ENCODE measurements around the gene ENKUR.
"Not testable (repeated sequence)": the region's sequence is repeated elsewhere in the genome, so short reads cannot be mapped to it uniquely, and the experiment has no call there.

The ENKUR gene

DNA sequence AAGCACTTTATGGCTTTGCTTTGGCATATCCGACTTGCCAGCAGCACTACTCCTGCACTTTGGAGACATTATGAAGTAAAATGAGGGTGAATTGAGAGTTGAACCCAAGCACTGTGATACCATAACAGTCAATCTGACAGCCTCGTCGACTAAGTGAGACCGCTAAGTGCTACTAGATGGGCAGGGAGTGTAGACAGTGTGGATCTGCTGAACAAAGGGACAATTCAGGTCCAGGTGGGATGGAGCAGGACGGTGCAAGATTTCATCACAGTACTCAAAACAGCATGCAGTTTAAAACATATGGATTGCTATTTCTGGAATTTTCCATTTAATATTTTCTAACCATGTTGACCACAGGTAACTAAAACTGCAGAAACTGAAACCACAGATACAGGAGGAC lies 42.8 kb downstream of the ENKUR start:
- no peak for DNase-seq (ENCODE audit: low spot score)

DNA sequence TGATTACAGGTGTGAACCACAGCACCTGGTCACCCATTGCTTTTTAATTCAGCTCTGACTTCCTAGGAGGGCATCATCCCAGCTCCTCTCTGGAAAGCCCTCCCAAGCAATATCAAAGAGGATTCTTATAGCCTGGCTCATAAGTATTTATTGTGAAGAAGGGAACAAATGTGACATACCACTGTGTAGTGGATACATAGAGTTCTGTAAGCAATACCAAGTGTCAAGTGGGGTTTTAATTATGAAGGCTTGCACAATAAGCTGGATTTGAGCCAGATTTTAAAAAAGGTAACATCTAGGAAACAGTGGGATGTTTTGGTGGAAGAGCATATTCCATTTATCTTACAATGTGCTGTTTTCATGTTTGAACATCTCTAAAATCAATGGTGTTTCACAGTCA lies 44.6 kb downstream of the ENKUR start:
- no peak for DNase-seq (ENCODE audit: low spot score)

DNA sequence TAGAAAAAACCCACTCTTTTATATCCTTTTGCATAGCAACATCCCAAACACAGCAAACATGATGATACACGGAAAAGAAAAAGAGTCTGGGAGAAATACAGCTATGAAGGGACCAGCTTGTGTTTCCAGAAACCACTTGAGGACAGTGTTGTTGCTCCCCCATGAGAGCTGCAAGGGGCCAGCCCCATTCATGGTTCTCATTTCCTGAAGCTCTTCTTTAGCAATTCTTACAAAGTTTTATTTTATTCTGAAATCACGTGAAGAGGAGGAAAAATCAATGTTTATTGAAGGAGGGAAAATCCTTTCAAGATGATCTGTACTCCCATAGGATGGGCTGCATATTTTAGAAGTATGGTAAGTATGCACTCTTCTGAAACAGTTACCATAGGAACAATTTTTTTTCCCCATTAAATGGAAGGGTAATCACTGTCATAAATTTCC lies 46.1 kb downstream of the ENKUR start:
- DNase-seq (ENCODE audit: low spot score): no peak

DNA sequence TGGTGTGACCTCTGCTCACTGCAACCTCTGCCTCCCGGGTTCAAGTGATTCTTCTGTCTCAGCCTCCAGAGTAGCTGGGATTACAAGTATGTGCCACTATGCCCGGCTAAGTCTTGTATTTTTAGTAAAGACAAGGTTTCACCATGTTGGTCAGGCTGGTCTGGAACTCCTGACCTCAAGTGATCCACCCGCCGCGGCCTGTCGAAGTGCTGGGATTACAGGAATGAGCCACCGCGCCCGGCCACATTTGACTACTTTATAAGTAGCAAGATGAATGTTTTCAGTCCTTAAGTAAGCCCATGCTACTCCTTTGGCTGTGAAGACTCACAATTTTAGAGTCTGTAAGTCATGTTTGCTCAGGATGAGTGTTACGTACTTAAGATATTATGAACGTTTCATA lies 47.0 kb downstream of the ENKUR start:
- not testable (repeated sequence) for DNase-seq (ENCODE audit: low spot score)

DNA sequence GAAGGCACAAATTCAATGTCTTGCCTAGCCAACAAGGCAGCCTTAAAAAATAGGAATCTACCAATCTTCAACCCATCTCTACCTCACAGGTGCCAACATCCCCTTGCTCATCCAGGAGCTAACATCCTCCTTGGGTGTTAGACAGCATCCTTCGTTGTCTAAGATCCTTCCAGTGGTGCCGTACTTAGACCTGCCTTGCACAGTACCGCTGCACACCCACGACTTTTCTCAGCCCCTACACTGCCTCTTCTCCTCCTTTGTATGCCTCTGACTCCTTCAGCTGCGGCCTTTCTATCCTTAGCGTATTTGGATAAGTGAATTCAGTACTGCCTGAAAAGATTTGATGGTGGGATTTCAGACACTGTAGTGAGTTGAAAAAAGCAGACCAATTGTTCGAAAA lies 47.6 kb downstream of the ENKUR start:
- no peak for DNase-seq (ENCODE audit: low spot score)

DNA sequence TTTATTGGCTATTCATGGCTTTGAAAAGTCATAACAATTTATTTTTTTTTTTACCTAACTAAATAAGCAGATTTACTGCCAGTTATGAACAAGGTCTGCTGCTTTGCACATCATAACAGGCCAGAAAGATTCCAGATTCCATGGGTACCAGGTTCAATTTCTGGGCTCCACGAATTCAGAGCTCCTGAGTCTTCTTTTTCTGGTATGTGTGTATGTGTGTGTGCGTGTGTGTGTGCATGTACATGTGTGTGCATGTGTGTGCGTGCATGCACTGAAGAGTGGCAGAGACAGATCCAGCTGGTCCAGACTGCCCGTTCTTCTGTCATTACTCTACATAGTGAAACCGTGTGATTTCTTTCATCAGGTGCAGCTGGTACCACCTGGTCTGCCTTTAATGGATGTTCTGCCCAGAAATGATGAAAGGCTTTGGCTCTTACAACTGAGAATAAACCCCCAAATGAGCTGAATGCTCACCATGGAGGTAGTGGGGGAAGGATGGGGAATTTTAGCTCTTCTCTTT lies 48.9 kb downstream of the ENKUR start:
- no peak for DNase-seq (ENCODE audit: low spot score)

DNA sequence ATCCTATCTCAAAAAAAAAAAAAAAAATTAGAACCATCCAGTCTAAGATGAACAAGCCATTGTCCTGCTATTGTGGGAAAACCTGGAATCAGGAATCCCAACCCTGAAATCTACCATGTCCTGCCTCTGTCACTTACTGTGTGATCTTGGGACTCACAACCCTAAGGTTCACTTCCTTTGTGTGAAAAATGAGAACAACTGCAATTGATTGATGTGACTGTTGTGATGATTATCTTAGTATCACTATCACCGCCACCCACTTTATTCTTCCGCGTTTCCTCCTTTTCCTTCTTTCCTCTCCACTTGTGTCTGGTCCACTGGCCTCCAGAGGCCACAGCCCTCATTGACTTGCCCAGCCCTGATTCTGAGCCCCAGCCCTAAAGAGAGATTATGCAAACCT lies 50.9 kb downstream of the ENKUR start:
- no peak for DNase-seq (ENCODE audit: low spot score)

DNA sequence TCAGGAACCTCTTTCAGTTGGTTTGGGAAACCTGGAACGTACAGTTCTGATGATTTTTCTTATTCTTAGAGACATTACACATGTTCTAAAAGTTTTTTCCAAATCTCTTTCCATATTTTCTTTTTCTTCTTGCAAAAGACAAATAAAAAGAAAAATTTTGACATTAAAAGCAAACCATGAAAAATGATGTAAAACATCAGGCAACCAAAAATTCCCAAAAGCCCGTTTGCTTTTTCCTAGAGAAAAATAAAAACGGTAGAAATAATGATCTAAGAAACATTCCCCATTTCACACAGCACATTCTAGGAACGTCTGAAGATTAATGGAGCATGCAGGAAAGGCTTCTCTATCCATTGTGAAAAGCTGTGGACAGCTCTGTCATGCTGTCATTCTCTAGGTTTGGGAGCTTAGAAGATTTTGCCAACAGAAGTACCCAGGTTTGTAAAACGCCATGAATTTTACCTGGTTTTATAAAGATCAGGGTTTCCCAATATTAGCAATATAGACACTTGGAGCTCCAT lies 52.4 kb downstream of the ENKUR start:
- DNase-seq (ENCODE audit: low spot score): no peak

DNA sequence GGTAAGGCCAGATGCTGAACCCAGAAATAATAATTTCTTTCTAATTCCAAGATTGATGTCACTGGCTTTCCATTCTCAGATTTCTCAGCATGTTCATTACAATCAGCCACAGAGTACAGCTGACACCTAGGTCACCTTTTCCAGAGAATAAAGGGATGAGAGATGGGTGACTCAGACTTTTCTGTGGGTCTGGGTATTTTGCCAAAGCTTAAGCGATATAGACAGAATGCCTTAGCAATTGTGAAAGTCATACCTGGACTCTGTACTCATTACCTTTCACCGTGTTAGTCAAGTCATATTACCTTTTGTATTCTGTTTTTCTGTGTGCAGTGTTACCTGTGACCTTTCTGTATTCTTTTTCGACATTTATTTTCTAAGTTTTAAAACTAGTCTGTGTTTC lies 53.0 kb downstream of the ENKUR start:
- no peak for DNase-seq (ENCODE audit: low spot score)

DNA sequence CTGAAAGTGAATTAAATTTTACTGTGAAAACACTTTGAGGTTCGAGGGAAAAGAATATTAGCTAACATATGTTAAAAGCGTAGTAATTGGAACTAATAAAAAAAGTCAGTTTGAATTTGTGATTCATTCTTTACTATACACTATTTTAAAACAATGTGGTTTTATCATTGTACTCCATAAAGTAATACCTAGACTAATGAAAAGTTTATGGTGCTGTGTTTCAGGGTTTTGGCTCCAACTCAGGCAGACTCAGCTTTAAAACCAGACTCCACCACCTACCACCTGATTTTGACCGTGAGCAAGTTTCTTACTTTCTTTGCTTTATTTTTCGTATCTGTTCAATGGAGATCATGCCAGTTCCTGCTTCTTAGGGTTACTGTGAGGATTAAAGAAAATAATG lies 54.4 kb downstream of the ENKUR start:
- no peak for DNase-seq (ENCODE audit: low spot score)

DNA sequence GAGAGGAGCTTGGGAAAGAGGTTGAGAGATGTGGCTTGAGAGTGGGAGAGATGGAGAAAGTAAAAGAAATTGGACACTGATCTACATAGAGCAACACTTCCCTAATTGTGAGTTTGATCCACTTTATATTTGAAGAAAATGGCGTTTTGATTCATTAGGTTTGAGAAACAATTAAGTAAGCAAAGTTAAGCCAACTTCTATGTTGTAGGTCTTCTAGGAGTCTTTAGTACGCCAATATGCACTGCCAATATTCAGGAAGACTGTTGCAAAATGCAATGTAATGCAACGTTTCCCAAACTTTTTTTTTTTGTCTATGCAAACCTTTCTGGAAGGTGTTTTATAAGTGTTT lies 56.6 kb downstream of the ENKUR start:
- no peak for DNase-seq (ENCODE audit: low spot score)

DNA sequence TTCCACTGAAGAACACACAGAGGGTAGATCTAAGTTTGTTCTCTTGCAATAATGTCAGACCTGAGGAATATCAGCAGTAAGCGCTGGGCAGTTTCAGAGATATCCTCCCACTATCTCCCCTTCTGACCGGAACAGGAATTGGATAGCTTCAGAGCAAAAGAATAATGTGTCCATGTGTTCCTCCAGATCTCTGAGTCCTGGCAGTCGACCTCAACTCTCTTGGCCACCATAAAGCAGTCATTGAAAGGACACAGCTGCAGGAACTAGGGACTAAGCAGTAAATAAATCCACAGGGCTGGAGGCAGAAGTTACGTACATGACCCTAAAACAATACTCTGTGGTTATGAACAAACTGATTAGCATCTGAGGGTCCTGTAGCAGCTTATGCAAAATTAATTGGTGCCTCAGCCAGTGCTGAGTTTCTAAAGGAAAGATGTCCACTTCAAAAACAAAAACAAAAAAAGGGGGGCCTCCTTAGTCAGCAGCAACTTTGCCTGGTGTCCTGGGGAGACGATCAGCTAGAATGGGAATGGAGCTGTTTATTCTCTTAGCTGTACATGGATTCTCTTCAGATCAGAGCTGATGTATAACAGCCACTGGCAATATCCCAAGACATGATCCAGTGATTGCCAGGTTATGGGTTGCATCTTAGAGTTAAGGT lies 57.1 kb downstream of the ENKUR start:
- no peak for DNase-seq (ENCODE audit: low spot score)

DNA sequence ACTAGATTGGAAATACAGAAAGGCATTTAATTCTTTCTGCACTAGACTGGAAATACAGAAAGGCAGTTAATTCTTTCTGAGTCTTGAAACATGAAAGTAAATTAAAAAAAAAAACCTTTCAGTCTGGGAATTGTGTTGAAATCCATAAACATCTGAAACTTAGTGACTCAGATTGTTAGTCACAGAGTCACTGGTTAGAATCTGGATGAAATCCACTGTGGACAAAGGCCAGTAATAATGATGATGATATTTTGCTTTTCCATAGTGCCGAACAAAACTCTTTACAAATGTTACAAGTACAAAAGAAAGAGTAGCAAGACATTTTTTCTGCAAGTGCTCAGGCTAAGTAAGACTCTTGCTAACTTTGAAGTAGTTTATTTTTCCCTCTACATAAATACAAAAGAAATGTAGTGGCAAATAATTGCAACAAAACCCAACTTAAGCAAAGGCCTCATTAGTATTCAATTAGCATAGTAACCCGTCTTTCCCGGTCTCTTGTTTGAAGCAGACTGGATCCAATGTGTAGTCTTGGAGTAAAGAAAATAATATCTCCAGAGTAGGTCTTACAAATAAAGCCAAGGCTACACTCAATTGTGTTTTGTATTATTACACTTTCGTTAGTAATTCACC lies 57.8 kb downstream of the ENKUR start:
- DNase-seq (ENCODE audit: low spot score): no peak

DNA sequence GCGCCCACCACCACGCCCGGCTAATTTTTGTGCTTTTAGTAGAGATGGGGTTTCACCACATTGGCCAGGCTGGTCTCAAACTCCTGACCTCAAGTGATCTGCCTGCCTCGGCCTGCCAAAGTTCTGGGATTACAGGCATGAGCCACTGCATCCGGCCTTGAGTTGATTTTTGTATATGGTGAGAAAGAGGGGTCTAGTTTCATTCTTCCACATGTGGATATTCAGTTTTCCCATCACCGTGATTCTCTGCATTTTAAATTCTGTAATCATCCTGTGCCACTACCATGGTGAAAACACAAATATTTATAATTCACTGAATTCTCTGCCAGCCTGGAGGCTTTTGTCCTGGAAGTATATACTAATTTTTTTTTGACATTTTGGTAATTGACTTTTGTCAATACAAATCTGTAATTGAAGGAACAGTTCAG lies 58.3 kb downstream of the ENKUR start:
- DNase-seq (ENCODE audit: low spot score): not testable (repeated sequence)

DNA sequence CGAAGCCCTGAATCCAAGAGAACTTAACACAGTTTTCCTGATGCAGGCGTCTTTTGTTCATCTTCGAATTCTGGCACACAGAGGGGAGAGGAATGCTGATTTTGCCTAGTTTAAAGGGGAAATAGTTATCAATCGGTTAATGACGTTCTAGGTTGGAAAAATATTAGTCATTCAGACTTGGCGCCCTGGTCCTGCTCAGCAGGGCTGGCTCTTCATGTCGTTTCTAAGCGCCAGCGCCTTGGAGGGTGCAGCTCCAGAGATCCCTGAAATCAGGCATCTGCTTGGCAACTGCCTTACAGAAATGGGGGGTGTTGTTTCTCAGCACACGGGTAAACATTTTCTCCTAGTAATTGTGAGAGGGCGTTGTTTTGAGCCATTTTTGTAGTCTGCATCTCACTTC lies 62.3 kb downstream of the ENKUR start:
- no peak for DNase-seq (ENCODE audit: low spot score)

DNA sequence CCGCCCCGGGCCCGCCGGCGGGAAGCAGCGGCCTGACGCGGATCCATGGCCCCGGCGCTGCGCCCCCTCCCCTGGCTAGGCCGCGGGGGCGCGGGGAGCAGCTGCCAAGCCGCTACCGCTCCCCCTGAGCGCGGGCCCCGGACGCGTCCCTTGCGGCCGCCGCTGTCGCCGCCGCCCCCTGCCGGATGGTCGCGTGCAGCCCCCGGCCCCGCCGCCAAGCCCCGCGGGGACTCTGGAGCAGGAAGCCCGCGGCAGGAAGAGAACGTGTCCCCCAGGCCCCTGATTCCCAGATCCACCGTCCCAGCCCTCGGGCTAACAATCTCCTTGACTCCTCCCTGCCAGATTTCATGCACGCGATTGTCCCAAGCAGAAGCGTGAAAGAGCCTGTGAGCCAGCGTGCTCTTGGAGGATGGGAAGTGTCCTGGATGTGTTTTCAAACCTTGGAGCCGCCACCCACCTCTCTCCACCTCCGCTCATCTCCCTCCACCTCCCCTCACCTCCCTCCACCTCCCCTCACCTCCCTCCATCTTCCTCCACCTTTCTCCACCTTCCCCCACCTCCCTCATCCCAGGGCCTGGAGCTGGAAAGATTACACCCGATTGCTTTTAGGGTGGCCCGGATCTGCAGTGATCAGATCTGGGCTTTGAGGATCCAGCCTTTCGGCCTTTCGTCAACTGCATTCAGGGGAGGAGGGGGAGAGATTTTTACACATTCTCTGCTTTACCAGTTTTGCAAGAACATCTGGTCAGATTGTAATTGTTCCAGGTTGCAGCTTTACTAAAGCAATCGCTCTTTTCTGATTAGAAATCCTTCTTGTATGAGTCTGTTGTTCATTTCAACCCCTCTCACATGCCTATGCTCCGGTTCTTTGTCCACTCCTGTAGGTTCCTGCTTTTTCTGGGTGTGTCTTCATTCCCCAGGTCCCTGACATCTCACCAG lies 63.0 kb downstream of the ENKUR start:
- DNase-seq (ENCODE audit: low spot score): peak; percentile 84

DNA sequence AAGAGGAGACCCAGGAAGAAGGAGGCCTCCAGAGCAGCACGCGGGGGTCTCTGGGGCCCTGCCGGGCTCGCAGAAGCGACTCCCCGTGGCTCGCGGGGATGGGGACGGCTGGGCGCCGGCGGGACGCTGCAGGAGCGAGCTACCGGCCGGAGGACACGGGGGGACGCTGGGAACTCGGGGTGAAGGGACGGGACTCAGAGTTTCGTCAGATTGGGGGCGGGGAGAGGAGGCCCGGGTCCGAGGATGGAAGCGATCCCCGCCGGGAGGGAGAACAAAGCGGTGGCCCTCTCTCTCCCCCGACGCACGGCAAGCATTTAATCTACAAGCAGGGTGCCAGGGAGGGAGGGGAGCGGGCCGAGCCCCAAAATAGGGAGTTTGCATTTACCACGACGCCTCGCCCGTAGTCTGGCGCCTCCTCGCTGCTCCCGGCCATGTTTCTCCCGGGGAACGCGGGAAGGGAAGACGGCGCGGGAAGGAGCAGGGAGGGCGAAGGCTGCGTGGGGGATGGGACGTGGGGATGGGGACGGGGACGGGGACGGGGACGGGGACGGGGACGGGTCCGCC lies 63.7 kb downstream of the ENKUR start, which contains the start of gene PRTFDC1:
Gene PRTFDC1, minus strand, starts transcription at position 464 of the 564 bp plus-strand sequence. Its CDS starts 31 bp downstream, at position 433.
- peak; percentile 66 for DNase-seq (ENCODE audit: low spot score)

DNA sequence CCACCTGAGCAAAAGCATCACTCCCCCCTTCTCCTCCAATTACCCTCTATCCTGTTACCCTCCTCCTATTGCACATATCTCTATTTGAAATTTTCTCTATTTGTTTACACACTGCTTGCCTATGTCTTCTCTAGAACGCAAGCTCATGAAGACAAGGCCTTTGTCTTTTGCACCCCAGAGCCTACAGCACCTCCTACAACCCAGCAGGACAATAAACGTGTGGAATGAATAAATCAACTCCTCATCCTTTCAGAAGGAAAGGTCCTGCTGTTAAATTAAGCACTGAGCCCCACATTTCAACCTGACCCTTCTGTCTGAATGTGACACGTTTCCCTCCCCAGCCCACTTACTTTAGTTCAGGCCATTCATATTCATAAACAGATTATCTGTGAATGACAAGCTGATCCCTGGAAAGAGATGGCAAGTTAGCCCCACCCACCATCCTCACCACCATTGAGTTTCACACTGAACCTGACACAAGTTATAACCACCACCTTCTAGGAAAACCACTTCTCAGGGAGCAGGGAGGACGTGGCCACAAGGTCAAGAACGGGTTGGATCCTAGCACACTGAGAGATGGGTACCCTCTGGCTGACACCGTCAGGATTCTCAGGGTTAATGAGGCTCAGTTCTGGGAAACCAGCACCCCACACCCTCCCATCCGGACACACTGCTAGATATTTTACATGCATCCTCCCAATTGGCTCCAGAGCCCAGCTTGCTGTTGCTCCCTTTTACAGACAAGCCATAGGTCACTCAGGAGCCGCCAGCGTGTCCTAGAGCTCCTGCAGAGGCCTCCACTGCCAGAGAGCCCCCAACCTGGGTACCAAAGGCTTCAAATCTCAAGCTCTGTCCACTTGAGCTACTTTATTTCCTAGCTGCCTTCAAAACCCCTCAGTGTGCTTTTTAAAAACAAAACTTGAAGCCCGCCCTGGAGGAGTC lies 64.5 kb downstream of the ENKUR start:
- DNase-seq (ENCODE audit: low spot score): peak; percentile 65

DNA sequence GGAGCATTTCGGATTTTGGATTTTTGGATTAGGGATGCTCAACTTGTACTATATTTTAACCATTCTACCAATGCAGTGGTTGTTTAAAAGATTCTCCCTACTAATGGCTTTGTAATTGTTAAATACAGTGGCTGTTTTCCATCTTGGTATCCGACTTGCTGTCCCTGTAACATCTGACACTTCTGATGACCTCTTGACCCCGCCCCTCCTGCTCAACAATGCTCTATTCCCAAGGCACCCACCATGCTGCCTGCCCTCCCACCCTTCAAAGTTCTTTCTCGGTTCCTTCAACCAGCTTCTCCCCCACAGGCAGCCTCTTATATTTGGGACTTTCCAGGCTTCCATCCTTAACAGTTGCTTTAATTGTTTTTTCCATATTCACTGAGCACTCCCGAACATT lies 65.5 kb downstream of the ENKUR start:
- DNase-seq (ENCODE audit: low spot score): no peak

DNA sequence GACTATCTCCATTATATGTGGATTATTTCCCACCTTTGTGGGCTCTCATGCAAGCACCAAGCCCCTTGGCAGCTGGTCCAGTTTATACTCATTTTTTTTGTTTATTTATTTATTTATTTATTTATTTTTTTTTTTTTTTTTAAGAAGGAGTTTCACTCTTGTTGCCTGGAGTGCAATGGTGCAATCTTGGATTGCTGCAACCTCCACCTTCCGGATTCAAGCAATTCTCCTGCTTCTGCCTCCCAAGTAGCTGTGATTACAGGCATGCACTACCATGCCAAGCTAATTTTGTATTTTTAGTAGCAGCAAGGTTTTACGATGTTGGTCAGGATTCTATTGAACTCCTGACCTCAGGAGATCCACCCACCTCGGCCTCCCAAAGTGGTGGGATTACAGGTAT lies 66.3 kb downstream of the ENKUR start:
- no peak for DNase-seq (ENCODE audit: low spot score)
